Fibroblast of villous mesenchyme (primary cell): Measurements from ENCODE around the gene POGLUT2. TPM values are rescaled to one million over a fixed set of nuclear protein-coding genes. Genes with fewer than 3 reads are reported as not detected.

Source experiments
- DNase-seq: peaks from one replicate; pipeline ENCODE4 v3.0.0-alpha.2; 2010; ENCODE audit warnings: low read depth
- H3K4me3 ChIP-seq: 2 replicates; pipeline ENCODE4 v1.5.1; 2011; ENCODE audit warnings: low read depth, mild to moderate bottlenecking, low read length
- total RNA-seq: library from RNA; depleted of rRNA; stranded (reverse); fragments of >200 nt; gene quantifications from 2 replicates; pipeline ENCODE4 v1.2.3, GENCODE V29; 2012
- TF ChIP-seq, protein P1 (sequence below): IDR thresholded peaks from 2 replicates; pipeline ENCODE4 v1.5.1; 2012; ENCODE audit warnings: low read depth, mild to moderate bottlenecking, low read length; ENCODE audit not compliant: insufficient read depth

POGLUT2 gene
- total RNA-seq, 1 donor, result 30.2 TPM

- TF ChIP-seq, protein P1, sequence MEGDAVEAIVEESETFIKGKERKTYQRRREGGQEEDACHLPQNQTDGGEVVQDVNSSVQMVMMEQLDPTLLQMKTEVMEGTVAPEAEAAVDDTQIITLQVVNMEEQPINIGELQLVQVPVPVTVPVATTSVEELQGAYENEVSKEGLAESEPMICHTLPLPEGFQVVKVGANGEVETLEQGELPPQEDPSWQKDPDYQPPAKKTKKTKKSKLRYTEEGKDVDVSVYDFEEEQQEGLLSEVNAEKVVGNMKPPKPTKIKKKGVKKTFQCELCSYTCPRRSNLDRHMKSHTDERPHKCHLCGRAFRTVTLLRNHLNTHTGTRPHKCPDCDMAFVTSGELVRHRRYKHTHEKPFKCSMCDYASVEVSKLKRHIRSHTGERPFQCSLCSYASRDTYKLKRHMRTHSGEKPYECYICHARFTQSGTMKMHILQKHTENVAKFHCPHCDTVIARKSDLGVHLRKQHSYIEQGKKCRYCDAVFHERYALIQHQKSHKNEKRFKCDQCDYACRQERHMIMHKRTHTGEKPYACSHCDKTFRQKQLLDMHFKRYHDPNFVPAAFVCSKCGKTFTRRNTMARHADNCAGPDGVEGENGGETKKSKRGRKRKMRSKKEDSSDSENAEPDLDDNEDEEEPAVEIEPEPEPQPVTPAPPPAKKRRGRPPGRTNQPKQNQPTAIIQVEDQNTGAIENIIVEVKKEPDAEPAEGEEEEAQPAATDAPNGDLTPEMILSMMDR, result no peak
- H3K4me3 ChIP-seq, result no peak overlapping the region
- DNase-seq, result no peak
Observed at GRCh38 chr13:102776271-102776670, 22.5 kb downstream of the POGLUT2 start.

GRCh38 chr13:102774591-102775520 is 23.9 kb downstream of the POGLUT2 start:
- H3K4me3 ChIP-seq, result no peak overlapping the region
- DNase-seq, result no peak
- TF ChIP-seq, protein P1, result no peak

- DNase-seq, result no peak
- TF ChIP-seq, protein P1, result no peak
Observed at GRCh38 chr13:102774214-102774568, 24.6 kb downstream of the POGLUT2 start.

DNA sequence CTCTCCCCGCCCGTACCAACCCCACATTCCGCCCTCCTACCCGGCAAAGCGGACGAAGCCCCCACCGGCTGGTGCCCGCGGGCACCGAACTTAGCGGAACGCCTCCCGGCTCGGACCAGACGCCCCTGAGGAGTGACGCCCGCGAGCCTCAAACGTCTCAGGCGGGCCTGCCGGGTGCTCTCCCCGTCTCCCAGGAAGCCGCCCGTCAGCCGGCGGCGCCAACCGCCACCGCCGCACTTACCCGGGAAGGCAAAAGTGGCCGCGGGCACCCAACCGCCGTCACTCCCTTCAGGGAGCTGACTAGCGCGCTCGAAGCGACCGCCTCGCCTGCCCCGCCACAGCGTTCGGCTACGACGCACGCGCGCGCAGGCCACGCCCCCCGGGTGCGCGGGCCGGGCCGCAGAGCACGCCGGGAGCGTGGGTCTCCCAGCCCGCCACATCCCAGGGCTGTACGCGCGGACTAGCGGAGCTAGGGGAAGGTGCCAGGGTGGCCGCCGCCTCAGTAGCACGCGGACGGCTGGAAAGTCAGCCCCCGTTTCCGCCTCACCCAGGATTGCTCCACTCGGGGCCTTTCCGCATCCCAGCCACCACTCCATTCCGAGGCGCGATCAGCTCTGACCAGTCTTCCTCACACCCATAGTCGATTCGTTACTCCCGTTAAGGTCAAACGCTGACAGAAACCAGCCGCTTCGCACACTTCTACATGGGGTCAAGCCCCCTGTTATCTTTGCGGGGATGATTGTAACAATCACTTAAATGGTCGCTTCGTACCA is 25.1 kb downstream of the POGLUT2 start, which contains the start of gene TEX30:
TEX30 (minus strand) TSS at position 346 of the 773 bp plus-strand sequence. CDS start 3,760 bp downstream, outside the sequence.
- H3K4me3 ChIP-seq, result peak within 1 kb of the TSS; percentile 92
- peak; percentile 81 for DNase-seq
- TF ChIP-seq, protein P1, result no peak

More at GRCh38 chr13:102774214-102774568, 24.6 kb downstream of the POGLUT2 start:
- H3K4me3 ChIP-seq, result peak overlapping the region; percentile 92

GRCh38 chr13:102772042-102772425 is 26.7 kb downstream of the POGLUT2 start:
- no peak for DNase-seq
- no peak overlapping the region for H3K4me3 ChIP-seq
- TF ChIP-seq, protein P1, result no peak

DNA sequence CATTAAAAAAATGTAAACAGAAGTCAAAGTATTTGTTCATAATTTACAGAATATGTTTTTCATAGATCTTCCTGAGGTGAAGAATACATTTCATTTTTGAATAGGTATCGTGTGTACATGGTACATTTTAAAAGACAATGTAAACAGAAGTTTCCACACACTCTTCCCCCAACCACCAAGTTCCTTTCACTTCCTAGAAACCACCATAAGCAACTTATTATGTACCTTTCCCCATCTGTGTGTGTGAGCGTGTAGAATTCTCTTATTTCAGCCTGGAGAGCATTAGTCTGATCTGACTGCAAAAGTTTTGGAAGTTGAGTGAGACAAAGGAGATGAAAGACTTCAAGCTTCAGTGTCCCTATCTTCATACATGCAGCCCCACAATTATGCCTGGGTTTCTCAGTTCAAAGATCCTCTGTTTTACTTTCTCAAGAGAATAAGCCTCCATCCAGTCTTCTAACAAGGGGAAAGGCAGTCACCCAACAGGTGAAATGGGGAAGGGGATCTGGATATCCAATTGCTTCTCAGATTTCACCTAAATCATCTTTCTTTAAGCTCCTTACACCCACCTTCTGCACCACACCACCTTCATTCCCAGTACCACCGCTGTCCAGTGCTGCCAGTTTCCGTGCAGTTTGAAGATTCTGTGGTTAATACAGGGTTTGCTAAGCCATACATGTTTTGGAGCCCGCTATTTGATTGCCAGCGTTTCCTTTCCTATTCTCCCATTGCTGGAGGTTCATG is 27.3 kb downstream of the POGLUT2 start:
- no peak for DNase-seq
- H3K4me3 ChIP-seq, result no peak overlapping the region
- TF ChIP-seq, protein P1, result no peak
